H1 (cell line): ENCODE results near the gene STIM1.

ENCODE experiments used
- BRCA1 ChIP-seq: IDR thresholded peaks from 2 replicates; pipeline ENCODE4 v1.6.1; 2012; ENCODE audit warnings: low read depth, low read length, improper control_type of control experiment
- CHD1 ChIP-seq: IDR thresholded peaks from 2 replicates; pipeline ENCODE4 v1.6.1; 2012; ENCODE audit warnings: low read depth, low read length, improper control_type of control experiment
- CHD2 ChIP-seq: IDR thresholded peaks from 2 replicates; pipeline ENCODE4 v1.6.1; 2012; ENCODE audit warnings: low read length, improper control_type of control experiment
- E2F6 ChIP-seq: IDR thresholded peaks from 2 replicates; pipeline ENCODE4 v1.6.1; 2012; ENCODE audit warnings: inconsistent platforms
- NANOG ChIP-seq: IDR thresholded peaks from 2 replicates; pipeline ENCODE4 v1.6.1; 2011; ENCODE audit warnings: low read length, low read depth, mild to moderate bottlenecking, inconsistent platforms; ENCODE audit not compliant: insufficient read depth, poor library complexity, severe bottlenecking
- SP1 ChIP-seq: IDR thresholded peaks from 2 replicates; pipeline ENCODE4 v1.6.1; 2011; ENCODE audit warnings: low read depth, low read length
- YY1 ChIP-seq: IDR thresholded peaks from 2 replicates; pipeline ENCODE4 v1.6.1; 2011; ENCODE audit warnings: low read depth, mild to moderate bottlenecking, low read length

GRCh38 chr11:3840870-3841425, 14.5 kb upstream of the STIM1 start, which contains the start of gene RHOG:
- no peak for TF ChIP-seq YY1
- no peak for TF ChIP-seq CHD2
- no peak for TF ChIP-seq CHD1
- no peak for TF ChIP-seq BRCA1
- TF ChIP-seq NANOG = no peak
- no peak for TF ChIP-seq SP1
- no peak for TF ChIP-seq E2F6
